ENCODE data around the gene NSUN6.
"Not testable (repeated sequence)": the region's sequence is repeated elsewhere in the genome, so short reads cannot be mapped to it uniquely, and the experiment has no call there.

NSUN6 gene

DNA sequence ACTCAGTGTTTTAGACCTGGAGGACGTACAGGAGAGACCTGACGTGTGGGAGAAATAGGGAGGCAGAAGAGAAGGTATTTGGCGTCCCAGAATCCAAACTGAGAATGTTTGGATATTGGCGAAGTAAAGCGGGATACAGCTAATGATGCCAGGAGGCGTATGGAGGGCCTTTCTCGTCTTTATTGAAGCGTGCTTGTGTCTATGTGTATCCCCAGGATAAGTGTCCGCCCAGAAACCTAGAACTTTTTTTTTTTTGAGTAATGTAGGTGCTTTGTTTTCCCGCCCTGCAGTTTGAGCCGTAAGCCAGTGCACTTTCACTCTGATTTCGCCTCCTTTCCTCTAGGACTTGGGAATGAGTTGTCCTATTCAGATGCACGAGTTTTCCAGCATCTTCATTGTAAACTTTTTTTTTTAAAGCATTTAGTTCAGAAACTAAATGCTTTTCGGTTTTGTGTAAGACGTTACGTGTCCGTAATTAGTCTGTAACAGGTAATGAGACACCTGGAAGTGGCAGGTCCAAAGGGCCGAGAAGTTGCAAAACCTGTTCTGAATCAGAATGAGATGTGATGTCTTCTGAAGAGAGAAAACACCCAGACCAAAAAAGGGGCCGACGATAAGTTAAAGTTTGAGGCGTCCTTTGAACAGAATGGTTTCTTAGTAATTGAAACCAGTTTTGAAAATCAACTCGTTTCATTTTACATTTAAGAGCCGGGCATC is 8.6 kb upstream of the NSUN6 start:
- DNase-seq (ENCODE audit: extremely low read depth in 1 of 2, low read depth in 1 of 2): no peak

DNA sequence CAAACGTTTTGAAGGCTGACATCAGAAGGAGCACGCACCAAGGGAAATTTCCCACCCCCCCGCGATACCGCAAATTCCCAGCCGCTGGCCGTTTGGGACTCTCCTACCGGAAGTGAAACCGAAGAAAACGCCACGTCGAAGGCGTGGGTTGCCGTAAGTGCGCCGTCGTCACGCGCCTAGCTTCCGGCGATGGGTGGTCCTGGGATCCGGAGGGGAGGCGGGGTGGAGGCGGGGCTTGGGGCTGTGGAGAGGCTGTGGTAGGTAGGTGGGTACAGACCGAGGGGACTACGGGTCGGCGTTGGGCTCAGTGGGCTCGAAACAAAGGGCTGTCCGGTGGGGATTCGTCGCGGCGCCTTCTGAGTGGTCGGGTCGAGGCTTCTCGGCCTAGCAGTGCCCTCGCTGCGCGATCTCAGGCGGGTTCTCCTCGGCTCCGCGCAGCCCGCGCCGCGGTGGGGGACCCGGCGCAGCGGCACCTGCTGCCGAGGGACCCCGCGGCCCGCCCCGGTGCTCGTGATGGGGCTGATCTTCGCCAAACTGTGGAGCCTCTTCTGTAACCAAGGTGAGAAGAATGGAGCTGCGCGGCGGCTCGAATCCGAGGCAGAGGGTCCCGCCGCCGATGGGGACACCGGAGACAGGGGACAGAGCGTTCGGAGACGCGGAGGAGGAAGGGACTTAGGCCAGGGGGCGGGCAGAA is 7.9 kb upstream of the NSUN6 start, which contains the start of gene ARL5B:
ARL5B (plus strand) TSS at position 307 of the 694 bp plus-strand sequence; CDS start at position 514, 207 bp downstream.
- peak; percentile 90 to 96 for DNase-seq (ENCODE audit: extremely low read depth in 1 of 2, low read depth in 1 of 2)

DNA sequence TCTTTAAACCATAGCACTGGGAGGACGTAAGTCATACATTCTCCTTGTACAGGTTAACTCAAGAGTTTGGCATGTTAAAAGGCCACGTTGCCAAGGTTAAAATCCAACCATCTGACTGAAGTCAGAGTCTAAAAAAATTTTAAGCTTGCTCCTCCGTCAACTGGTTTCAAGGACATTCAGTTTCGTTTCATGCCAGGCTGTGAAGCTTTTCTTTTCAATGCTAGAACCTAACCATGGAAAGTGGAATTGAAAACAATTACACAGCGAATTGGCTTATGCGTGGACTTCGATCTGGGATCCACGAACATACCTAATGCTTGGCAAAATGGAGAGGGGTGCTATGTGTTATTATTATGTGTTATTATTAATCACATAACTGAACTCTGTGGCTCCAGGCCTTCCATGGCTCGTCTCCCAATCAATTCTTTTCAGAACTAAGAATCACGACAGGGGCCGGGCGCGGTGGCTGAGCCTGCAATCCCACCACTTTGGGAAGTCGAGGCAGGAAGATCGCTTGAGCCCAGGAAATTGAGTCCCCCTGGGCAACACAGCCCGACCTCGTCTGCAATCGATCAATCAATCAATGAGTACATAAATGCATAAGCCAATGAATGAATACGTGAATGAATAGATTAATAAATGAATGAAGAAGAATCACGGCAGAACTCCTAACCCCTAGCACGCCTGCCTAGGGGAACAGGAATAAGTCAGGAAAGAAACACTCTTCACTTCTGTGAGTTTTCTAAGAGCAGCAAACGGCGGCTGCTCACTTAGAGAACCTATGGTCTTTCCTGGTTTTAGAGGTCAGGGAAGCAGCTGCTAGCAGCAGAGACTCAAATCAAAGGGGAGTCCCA is 7.1 kb upstream of the NSUN6 start:
- DNase-seq (ENCODE audit: extremely low read depth in 1 of 2, low read depth in 1 of 2): no peak

DNA sequence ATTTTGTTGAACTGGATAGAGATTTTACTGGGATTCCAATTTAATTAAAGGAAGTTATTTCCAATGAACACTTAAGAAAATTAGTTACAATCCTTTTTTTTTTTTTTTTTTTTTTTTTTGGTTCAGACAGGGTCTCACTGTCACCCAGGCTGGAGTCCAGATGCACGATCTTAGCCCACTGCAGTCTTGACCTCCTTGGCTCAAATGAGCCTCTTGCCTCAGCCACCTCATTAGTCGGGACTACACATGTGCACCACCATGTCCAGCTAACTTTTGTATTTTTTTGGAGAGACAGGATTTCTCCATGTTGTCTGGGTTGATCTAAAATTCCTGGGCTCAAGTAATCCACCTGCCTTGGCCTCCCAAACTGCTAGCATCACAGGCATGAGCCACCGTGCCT is 5.3 kb upstream of the NSUN6 start:
- no peak for DNase-seq (ENCODE audit: extremely low read depth in 1 of 2, low read depth in 1 of 2)

DNA sequence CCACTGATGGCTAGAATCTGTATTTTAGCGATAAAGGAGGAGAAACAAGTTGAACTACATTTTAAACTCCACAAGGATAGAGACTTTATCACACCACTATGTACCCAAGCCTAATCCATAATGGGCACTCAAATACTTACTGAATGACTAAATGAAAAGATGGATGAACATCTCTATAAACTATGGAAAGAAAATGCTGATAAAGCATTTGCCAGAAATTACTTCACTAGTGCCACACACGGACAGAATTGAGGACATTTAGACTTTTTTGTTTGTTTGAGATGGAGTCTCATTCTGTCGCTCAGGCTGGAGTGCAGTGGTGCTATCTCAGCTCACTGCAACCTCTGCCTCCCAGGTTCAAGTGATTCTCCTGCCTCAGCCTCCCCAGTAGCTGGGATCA is 1.7 kb upstream of the NSUN6 start:
- DNase-seq (ENCODE audit: extremely low read depth in 1 of 2, low read depth in 1 of 2): no peak

DNA sequence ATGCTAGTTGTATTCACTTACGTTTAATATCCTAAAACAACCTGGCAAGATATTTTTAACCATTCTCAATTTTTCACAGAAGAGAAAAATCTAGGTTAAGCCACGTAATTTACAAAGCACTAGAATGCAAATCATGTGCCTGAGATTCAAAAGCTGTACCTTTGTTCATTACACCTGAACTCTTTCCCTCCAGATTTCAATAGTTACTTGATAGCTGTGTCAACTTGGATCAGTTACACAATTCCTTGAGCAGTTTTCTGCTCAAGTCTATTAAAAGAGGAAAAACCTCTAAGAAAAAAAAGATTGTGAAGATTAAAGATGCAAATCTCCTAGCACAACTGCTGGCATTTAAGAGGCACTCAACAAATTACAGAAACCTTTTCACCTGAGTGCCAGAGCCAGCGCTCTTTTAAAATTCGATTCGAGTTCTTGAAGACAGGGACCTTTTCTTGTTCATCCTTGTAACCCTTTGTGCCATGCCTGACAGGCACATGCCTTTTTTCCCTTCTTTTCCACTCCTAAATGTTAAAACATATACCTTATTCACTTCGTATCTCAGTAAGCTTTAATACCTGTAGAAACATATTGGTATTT is 886 bp downstream of the NSUN6 start:
- DNase-seq (ENCODE audit: extremely low read depth in 1 of 2, low read depth in 1 of 2): no peak

DNA sequence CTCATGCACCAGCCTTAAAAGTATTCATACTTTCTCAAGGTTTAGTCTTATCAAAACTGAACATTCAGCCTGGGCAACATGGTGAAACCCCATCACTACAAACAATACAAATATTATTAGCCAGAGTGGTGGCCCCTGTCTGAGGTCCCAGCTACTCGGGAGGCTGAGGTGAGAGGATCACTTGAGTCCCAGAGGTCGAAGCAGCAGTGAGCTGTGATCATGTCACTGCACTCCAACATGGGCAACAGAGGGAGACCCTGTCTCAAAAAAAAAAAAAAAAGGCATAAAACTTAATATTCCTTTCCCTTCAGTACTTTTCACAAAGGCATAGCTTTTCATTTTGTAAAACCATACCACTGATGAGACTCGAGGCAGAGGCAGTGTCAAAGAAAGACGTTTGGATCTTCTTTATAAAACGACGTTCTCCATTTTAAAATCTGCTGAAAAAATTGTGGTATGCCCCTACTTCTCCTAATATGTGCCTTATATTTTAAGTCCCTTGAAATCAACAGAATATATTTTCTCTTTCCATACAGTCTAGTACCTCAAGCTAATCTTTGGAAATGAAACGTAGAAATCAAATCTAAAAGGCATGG is 1.9 kb downstream of the NSUN6 start:
- DNase-seq (ENCODE audit: extremely low read depth in 1 of 2, low read depth in 1 of 2): no peak

DNA sequence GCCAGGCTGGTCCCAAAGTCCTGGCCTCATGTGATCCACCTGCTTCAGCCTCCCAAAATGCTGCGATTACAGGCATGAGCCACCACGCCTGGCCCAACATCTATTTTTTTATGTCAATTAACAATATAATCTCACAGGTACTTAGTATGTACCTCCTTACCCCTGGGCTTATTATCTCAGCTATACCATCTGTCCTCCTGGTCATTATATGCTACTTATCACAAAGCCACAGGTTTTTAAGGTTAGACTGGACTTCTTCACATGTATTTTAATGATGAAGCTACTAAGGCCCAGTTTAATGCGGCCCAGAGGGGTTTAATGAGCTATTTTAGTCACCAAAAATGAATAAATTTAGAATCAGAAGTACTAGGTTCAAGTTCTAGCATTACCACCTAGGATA is 3.4 kb downstream of the NSUN6 start:
- no peak for DNase-seq (ENCODE audit: extremely low read depth in 1 of 2, low read depth in 1 of 2)

DNA sequence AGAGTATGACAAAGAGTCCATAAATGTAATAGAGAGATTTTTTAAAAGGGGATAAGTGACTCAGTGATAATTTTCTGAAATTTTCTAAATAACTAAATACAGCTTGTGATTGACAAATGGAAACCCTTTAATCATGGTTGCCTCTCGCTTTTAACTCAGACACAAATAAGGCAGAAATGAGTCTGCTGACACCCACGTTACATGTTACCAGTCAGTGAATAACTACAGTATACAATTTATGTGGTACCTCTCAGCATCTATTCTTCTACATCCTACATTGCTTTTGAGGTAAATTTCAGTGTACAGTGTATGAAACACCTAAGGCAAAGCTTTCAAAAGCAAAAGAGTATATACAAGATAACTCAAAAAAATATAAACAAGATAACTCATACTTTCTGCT is 4.2 kb downstream of the NSUN6 start:
- DNase-seq (ENCODE audit: extremely low read depth in 1 of 2, low read depth in 1 of 2): no peak

DNA sequence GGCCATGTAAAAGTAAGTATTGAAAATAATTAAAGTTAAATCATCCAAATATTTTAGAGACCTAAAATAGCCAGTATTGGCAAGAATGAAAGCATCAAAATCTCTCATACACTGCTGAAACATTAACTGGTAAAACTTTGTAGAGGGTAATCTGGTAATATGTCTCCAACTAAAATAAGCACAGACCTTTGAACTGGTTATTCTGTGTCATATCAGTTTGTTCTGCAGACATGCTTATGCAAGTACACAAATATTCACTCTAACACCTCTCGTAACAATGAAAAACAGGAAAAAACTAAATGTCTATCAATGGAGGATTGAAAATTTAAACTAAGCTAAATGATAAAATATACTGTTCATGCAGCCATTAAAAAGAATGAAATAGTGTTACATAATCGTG is 11.7 kb downstream of the NSUN6 start:
- not testable (repeated sequence) for DNase-seq (ENCODE audit: extremely low read depth in 1 of 2, low read depth in 1 of 2)

DNA sequence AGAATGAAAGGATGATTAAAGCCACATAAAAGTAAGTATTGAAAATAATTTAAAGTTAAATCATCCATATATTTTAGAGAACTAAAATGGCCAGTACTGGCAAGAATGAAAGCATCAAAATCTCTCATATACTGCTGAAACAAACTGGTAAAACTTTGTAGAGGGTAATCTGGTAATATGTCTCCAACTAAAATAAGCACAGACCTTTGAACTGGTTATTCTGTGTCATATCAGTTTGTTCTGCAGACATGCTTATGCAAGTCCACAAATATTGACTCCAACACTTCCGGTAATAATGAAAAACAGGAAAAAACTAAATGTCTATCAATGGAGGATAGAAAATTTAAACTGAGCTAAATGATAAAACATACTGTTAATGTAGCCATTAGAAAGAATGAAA is 14.0 kb downstream of the NSUN6 start:
- not testable (repeated sequence) for DNase-seq (ENCODE audit: extremely low read depth in 1 of 2, low read depth in 1 of 2)

DNA sequence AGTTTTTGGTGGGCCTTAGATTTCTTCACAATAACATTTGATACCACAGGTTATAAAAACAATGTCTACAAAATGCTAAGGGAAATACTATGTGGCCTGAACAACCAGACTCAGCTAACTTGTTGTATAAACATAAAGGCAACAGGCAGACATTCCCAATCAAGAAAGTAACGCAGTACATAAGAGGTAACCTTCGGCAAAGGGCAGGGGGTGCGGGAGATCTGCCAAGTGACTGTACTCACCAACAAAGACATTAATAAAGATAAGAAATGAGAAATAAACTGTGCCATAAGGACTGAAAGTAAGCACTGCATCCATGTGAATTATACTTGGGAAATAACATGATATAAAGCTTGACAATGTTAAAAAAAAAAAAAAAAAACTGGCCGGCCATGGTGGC is 15.4 kb downstream of the NSUN6 start:
- DNase-seq (ENCODE audit: extremely low read depth in 1 of 2, low read depth in 1 of 2): no peak

DNA sequence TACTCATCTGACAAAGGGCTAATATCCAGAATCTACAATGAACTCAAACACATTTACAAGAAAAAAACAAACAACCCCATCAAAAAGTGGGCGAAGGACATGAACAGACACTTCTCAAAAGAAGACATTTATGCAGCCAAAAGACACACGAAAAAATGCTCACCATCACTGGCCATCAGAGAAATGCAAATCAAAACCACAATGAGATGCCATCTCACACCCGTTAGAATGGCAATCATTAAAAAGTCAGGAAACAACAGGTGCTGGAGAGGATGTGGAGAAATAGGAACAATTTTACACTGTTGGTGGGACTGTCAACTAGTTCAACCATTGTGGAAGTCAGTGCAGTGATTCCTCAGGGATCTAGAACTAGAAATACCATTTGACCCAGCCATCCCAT is 18.9 kb downstream of the NSUN6 start:
- DNase-seq (ENCODE audit: extremely low read depth in 1 of 2, low read depth in 1 of 2): not testable (repeated sequence)

DNA sequence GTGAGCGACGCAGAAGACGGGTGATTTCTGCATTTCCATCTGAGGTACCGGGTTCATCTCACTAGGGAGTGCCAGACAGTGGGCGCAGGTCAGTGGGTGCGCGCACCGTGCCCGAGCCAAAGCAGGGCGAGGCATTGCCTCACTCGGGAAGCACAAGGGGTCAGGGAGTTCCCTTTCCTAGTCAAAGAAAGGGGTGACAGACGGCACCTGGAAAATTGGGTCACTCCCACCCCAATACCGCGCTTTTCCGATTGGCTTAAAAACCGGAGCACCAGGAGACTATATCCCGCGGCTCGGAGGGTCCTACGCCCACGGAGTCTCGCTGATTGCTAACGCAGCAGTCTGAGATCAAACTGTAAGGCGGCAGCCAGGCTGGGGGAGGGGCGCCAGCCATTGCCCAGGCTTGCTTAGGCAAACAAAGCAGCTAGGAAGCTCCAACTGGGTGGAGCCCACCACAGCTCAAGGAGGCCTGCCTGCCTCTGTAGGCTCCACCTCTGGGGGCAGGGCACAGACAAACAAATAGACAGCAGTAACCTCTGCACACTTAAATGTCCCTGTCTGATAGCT is 23.9 kb downstream of the NSUN6 start:
- peak; percentile 26 to 55 for DNase-seq (ENCODE audit: extremely low read depth in 1 of 2, low read depth in 1 of 2)

DNA sequence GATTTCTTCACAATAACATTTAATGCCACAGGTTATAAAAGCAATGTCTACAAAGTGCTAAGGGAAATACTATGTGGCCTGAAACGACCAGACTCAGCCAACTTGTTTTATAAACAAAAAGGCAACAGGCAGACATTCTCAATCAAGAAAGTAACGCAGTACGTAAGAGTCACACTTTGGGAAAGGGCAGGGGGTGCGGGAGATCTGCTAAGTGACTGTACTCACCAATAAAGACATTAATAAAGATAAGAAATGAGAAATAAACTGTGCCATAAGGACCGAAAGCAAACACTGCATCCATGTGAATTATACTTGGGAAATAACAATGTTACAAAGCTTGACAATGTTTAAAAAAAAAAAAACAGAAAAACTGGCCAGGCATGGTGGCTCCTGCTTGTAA is 25.5 kb downstream of the NSUN6 start:
- no peak for DNase-seq (ENCODE audit: extremely low read depth in 1 of 2, low read depth in 1 of 2)

DNA sequence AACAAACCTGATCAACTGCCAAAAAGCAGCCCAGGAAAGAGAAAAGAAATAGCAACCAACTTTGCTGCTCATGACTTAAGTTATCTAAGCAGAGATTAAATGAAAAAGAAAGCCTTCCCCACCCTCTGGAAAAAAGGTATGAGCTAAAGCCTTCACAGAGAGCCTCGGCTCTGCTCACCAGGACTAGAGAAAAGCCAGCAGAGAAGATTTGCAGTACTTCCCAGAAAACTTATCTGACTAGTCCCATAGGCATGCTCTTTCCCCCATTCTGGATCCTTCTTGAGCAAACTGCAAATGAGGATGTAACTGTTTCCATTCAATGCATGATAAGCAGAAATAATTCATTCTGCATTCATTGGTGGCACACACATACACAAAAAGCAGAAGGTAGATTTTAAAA is 27.7 kb downstream of the NSUN6 start:
- DNase-seq (ENCODE audit: extremely low read depth in 1 of 2, low read depth in 1 of 2): not testable (repeated sequence)

DNA sequence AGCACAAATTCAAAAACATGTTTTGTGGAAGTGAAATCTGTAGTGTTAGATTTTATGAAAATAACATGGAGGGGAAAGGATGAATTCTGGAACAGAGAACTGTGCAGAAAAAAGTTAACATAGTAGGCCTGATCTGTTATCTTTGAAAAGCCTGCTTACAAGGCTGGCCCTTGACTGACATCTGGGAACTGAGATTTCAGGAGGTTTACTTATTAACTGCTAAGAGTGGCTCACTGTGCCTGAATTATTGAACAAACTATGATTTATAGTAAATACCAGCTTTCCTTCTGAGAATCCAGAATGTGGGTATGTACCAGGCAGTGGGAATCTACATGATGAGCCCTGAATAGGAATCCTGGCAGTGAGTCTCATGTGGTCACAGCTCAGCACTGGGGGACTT is 30.5 kb downstream of the NSUN6 start:
- no peak for DNase-seq (ENCODE audit: extremely low read depth in 1 of 2, low read depth in 1 of 2)

DNA sequence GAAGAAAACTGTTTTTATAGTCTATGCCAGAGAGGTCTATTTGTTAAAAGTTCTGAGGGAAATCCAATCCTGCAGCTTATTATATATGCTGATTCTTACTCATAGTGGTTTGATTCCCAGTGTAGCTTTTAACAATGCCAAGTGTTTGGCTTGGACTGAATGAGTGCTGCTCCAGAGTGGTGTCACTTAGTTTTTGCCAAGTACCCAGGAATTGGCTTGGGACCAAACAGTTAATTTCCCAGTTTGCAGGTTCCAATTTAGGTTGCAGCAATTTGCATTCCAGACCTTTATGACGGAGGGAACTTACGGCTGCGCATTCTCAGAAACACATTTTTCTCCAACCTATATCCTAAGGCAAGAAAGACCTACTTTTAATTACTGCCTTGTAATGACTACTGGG is 32.4 kb downstream of the NSUN6 start:
- no peak for DNase-seq (ENCODE audit: extremely low read depth in 1 of 2, low read depth in 1 of 2)

DNA sequence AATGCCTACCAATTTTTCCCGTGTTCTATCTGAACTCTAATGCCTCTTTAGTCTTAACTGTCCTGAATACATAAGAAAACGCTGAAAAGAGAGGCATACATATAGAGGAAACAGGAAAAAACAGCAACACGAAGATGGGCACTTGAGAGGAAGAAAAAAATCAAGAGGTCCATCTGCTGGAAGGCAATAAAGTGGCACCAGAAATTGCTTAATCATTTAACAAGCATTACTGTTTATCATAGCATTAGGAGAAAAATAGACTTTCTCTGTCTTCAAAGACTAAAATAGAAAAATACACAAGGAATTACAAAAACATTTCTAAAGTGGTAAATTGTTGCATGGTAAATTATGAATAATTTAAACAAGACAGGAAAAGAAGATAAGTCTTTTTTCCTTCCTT is 35.0 kb downstream of the NSUN6 start:
- DNase-seq (ENCODE audit: extremely low read depth in 1 of 2, low read depth in 1 of 2): no peak

DNA sequence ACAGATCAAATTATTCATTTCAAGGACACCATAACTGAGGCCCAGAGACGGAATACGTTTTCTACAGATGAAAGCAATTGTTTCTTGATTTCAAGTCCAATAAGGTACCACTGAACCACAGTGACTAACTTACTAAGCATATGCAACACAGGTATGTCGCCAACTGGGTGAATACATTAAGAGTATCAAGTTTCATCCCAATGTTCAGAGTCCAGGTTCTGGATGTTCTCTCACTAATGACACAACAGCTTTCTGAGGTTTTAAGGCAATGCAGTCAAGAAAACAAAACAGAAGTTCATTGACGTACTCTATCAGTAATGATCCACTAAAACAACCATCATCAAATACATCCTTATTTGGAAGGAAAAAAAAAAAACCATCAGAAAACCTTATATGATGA is 35.8 kb downstream of the NSUN6 start:
- no peak for DNase-seq (ENCODE audit: extremely low read depth in 1 of 2, low read depth in 1 of 2)

DNA sequence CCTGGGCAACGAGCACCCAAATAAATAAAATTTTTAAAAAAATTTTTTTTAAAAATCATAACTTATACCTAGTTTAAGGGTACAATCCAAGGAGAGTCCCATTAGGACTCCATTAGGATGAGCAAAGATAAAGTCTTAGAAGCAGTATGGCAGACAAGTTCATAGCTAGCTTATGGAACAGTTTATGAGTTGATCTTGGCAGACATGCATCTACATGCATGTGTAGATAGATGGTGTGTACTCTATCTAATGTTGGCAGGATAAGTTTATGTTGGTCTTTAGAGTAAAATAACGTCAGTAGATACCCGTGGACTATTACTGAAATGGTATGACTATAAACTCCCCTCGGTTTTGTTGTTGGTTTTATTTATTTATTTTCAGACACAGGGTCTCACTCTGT is 40.2 kb downstream of the NSUN6 start:
- DNase-seq (ENCODE audit: extremely low read depth in 1 of 2, low read depth in 1 of 2): no peak

All from stimulated activated CD8-positive, alpha-beta memory T cell treated with anti-CD3 and anti-CD28 coated beads, Interleukin-7, amount 100 ng/mL, for 48 hours (primary cell).